ENCODE results near the gene SS18L1.
"Not testable (repeated sequence)": the region's sequence is repeated elsewhere in the genome, so short reads cannot be mapped to it uniquely, and the experiment has no call there.

Gene SS18L1

DNA sequence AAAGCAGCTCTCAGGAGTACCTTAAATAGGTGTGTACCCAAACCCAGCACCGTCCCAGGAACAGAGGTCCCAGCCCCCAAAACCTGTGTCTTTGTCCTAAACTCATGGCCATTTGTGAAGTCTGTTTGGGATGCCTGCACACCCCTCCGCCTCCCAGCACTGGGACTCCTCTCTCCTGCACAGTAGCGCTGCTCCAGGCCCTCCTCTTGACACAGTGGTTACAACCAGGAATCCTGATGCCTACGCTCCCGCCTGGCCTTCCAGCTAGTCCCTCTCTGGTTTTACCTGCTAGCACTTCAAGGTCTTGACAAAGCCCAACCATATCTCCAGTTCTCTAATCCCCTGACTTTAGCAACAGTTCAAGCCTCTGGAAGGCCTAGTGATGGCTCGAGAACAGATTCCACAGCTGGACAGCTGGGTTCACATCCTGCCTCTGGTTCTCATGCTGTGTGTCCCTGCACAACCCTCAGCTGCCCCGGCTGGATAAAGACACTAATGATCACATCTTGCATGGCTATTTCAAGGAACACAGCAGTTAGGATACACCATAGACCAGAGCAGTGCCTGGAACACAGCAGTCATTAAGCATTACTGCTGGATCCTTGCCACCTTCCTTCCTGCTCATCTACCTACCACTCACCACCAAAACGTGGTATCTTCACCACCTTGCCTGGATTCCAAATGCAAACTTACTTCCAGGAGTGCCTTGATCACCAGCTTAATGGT lies 5.9 kb upstream of the SS18L1 start:
- no peak for DNase-seq (ENCODE audit: low read depth)

DNA sequence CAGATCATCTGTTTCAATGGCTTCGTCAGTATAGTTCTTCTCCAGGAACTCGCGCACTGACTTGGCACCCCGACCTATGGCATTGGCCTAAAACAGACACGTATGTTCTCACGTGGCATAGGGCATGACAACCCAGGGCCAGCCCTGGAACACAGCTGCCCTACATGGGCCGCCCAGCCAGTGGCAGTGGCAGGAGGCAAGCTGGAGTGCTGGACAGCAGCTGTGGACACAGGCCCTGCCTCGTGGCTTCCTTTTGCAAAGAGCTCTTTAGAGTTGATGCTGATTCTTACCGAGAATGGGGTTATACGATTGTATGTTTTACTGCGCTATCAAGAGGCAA lies 5.4 kb upstream of the SS18L1 start:
- DNase-seq (ENCODE audit: low read depth): no peak

DNA sequence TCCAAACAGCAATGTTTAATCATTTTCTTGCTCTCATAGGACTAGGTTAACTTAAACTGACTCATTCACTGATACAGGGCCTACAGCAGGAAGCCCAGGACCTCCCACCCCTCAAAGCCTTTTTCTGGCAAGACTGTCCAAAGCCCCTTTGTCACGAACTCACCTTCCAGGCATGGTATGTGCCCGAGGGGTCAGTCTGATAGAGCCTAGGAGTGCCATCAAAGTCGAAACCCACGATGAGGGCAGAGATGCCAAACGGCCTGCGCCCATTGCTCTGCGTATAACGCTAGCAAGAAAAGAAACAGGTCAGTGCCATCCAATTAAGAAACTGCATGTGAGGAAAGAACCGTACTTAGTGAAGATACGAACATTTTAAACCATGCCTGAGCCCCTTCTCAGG lies 4.7 kb upstream of the SS18L1 start:
- no peak for DNase-seq (ENCODE audit: low read depth)

GRCh38 chr20:62139636-62140035 lies 3.9 kb upstream of the SS18L1 start:
- no peak for DNase-seq (ENCODE audit: low read depth)

DNA sequence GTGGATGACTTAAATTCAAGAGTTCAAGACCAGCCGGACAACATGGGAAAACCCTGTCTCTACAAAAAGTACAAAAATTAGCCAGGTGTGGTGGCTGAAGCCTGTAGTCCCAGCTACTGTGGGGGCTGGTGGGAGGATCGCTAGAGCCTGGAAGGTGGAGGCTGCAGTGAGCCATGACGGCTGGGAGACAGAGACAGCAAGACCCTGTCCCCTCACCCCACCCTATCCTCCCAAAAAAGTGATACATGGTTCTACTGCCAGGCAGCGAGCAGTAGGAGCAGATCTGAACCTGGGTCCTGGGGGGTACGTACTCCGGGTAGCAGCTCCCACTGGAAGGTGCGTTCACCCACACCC lies 2.5 kb upstream of the SS18L1 start:
- DNase-seq (ENCODE audit: low read depth): no peak

DNA sequence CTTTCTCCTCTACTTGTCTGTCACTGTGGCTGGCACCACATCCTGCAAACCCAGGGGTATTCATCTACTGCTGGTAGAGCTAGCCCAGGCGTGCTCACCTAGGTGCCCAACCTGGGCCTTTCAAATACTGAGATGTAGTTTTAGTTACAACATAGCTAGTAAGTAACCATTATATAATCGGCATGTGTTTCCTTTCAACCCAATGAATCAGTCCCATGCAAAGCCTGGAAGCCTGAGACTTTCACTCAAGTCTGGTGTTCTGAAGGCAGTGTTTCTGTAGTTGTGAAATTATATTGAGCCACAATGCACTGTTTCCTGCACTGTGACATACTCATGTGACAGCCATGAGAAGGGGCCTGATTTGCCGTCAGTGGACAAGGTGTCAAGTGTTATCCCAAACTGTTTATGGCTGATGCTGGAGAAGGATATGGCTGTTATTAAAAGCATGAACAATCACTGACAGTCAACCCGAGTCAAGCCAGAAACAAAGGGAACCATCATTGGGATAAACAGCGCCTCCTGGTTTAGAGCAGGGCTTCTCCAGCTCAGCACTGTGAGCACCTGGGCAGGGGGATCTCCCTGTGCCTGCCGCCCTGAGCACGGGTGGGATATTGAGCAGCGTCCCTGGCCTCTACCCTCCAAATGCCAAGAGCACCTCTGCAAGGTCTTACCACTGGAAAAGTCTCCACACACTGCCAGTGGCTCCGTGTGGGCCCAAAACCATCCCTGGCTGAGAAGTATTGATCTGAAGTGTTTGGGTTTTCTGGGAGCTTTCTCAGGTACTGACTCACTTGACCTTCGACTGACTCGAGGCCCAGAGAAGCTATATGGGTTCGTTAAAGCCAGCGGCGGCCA lies 1.9 kb upstream of the SS18L1 start:
- DNase-seq (ENCODE audit: low read depth): no peak

- no peak for DNase-seq (ENCODE audit: low read depth)
Observed at GRCh38 chr20:62142252-62143080, 1.1 kb upstream of the SS18L1 start.

GRCh38 chr20:62143957-62144825 lies 622 bp downstream of the SS18L1 start:
- no peak for DNase-seq (ENCODE audit: low read depth)

DNA sequence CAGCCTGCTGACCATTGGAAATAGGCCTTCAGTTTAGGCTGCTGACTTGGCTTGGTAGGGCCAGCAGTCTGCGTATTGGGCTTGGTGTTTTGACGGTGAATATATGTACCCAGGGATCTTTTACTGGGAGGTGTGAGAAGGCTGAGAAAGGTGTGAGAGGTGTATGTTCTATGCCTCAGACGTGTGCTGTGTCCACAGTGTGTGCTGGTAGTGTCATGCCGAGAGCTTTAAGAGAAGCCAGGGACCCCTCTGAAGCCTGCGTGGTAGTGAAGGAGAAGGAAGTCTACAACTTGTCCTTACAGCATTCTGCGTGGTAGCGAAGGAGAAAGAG lies 2.1 kb downstream of the SS18L1 start:
- no peak for DNase-seq (ENCODE audit: low read depth)

DNA sequence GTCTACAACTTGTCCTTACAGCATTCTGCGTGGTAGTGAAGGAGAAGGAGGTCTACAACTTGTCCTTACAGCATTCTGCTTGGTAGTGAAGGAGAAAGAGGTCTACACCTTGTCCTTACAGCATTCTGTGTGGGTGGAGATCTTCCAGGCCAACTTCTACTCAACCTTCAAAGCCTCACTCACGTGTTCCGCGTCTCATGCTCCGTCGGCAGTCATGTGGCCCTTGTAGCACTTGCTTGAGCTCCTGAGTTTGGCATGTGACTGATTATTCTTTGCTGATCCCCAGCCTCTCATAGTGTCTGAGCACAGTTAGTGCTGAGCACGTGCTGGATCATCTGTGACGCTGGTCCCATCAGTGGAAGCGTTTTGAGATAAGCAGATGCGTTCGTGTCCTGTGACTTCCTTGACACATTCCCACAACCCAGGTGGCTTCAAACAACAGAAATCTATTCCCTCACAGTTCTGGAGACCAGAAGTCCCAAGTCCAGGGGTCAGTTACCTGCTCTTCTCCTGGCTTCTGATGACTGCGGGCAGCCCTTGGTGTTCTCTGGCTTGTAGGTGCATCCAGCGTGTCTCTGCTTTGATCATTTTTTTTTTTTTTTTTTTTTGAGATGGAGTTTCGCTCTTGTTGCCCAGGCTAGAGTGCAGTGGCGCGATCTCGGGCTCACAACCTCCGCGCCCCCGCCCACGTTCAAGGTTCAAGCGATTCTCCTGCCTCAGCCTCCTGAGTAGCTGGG lies 2.6 kb downstream of the SS18L1 start:
- DNase-seq (ENCODE audit: low read depth): no peak

GRCh38 chr20:62147125-62147524 lies 3.6 kb downstream of the SS18L1 start:
- DNase-seq (ENCODE audit: low read depth): no peak

- no peak for DNase-seq (ENCODE audit: low read depth)
Observed at GRCh38 chr20:62147528-62147927, 4.0 kb downstream of the SS18L1 start.

DNA sequence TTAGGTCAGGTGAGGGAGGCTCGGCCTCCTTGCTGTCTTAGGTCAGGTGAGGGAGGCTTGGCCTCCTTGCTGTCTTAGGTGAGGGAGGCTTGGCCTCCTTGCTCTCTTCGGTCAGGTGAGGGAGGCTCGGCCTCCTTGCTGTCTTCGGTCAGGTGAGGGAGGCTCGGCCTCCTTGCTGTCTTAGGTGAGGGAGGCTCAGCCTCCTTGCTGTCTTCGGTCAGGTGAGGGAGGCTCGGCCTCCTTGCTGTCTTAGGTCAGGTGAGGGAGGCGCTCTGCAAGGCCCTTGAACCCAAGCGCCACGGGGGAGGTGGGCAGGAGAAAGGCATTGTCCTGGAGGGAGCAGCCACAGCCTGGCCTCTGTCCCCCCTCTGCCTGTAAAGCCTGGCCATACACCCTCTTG lies 4.8 kb downstream of the SS18L1 start:
- DNase-seq (ENCODE audit: low read depth): not testable (repeated sequence)

- DNase-seq (ENCODE audit: low read depth): no peak
Observed at GRCh38 chr20:62148908-62149314, 5.3 kb downstream of the SS18L1 start.

DNA sequence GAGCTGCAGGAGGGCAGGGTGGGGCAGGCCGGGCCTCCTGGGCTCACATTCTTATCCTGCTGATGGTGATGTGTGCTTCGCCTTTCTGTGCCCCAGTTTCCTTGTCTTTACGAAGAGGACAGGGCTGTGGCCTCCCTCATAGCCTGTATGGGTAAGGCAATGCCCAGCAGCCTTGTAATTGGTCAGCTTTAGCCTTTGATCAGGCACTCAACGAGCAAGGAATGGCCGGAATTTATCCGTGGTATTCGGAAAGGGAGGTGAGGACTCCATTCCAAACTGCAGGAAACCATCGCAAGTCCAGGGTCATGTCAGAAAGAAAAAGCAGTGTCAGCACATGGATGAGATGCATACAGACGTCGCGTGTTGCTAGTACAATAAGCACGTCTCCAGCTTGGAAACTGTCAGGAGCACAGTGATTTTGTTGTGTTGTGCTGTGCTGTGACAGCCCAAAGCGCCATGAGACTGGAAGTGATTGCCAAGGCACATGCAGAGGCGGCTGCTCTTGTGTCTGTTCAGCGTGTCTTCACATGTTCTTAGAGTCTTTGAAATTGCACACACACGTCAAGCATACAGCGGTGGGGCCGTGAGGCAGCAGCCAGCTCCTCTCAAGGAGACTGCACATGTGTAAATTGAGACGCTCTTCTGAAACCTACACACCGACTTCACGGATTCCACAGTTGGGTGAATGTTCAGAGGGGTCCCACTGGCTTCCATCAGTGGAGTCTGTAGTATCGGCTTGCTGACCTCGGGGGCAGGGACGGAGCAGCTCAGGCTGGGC lies 6.2 kb downstream of the SS18L1 start:
- DNase-seq (ENCODE audit: low read depth): no peak

DNA sequence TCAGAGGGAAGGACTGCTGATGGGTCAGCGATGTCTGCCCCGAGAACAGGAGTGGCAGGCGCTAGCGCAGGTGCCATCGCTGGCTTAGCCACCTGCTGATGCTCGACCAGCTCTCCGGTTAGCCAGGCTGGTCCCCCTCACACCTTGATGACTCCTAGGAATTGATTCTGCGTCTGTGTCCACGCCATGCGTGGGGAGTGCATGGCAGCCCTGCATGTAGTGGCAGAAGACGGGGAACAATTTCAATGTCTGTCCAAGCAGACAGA lies 6.7 kb downstream of the SS18L1 start:
- DNase-seq (ENCODE audit: low read depth): no peak

- DNase-seq (ENCODE audit: low read depth): no peak
Observed at GRCh38 chr20:62151225-62151624, 7.7 kb downstream of the SS18L1 start.

DNA sequence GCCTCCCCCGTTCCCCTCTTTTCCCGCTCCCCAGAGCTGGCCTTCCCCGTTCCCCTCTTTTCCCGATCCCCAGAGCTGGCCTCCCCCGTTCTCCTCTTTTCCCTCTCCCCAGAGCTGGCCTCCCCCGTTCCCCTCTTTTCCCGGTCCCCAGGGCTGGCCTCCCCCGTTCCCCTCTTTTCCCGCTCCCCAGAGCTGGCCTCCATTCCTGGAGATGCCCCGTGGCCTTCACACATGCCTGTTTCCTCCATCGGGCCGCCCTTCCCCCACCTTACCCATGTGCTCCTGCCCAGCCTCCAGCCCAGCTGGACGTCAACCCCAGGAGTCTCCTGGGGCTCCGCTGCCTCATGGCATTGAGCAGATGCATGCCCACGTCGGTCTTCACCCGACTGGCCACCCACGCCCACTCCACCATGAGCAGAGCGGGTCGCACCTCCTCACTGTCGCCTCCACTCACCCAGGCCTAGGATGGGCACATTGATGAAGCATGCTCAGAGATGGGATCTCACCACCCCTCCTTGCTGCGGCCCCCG lies 8.3 kb downstream of the SS18L1 start:
- DNase-seq (ENCODE audit: low read depth): no peak

DNA sequence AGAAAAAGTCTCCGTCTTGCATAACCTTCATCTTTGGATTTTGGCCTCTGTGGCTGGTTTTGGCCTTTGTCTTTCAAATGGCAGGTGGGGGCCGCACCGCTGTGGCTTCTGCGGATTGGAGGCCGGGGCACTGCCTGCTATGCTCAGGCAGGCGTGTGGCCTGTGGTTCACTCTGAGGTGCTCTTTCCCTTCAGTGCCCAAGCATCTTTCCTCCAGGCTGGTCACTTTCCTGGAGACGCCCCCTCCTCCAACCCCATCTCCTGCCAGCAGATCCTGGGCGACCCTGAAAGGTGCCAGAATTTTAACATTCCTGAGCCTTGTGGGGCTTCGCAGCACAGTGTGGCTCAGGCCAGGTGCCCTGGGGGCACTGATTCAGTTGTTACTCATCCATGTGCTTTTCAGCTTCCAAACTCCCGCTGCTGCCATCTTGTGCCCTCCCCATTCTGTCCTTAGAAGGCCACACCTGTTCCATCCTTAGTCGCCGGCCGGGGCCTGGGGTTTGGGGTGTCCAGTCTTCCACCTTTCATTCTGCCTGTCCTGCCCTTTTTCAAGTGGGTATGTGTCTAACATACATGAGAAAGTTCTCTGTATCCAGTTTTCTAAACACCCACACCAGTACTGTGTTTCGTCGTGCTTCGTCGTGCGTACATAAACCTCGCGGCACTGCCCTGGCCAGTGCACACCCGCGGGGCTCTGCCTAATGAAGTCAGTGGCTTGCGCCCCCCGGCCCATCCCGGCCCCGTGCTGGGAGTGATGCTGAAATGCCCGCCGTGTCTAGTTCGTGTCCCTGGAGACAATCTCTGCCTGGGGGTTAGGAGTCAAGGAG lies 12.1 kb downstream of the SS18L1 start:
- DNase-seq (ENCODE audit: low read depth): no peak

DNA sequence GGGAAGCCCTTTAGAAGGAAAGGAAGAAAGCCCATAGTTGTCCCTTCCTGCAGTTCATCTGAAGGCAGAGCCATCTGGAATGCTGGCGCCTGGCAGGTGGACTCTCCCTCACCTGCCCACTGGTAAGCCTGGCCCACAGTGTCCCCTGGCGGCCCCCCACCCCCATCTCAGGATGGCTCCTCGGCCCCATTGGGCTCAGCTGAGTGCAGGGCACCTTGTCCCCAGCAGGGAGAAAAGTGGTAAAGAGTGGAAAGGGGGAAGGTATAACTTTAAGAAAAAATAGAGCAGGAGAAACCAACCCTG lies 12.6 kb downstream of the SS18L1 start:
- no peak for DNase-seq (ENCODE audit: low read depth)

Data from stromal cell of bone marrow (primary cell).